Measurements from ENCODE around the gene CDC42SE2.
A peak's percentile ranks its signal among the peaks of the same experiment; 100 is the strongest.

The CDC42SE2 gene, protein sequence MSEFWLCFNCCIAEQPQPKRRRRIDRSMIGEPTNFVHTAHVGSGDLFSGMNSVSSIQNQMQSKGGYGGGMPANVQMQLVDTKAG

GRCh38 chr5:131263648-131264450, at the start of gene CDC42SE2:
Gene CDC42SE2, plus strand, starts transcription at chr5:131264053. Its CDS starts 95,441 bp downstream, at chr5:131359494.
- DNase-seq (ENCODE audit: low read depth in 3 of 3) = peak; percentile 65 to 78 (median 69)

DNA sequence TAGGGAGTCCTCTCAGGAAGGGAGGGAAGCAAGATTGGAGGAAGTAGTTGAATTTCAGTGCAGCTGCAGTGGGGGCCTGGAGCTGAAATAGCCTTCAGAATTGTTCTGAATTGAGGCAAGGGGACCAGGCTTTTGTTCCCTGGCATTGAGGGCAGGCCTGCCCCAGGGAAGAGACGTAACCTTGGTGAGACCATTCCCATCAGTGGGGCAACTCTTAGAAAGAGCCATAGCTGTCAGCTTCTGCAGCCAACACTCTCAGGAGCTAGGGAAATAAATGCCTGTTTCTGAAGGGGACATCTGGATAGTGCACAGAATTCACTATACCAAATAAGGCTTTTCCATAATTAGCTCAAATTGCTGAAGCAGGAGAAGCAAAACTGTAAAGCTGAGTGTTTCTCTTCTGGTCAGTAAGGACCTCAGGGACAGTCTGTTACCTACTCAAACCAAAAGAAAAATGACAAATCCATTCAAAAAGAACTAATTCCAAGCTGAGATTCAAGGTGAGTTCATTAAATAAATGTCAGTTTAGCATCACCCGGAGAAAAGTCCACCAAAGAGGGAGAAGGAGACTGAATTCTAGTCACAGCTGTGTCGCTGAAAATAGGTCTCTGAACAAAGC, 49.1 kb upstream of the CDC42SE2 start:
- no peak for DNase-seq (ENCODE audit: low read depth in 3 of 3)

DNA sequence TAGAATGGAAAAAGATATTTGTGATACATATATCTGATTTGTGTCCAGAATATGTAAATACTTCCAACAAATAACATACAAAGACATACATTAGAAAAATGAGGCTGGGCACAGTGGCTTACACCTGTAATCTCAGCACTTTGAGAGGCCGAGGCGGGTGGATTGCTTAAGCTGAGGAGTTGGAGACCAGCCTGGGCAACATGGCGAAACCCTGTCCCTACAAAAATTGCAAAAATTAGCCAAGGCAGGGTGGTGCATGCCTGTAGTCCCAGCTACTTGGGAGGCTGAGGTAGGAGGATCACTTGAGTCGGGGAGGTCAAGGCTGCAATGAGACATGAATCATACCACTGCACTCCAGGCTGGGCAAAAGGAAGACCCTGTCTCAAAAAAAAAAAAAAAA, 46.1 kb upstream of the CDC42SE2 start:
- no peak for DNase-seq (ENCODE audit: low read depth in 3 of 3)

- no peak for DNase-seq (ENCODE audit: low read depth in 3 of 3)
These were observed 45.5 kb upstream of the CDC42SE2 start for GRCh38 chr5:131218392-131218791.

DNA sequence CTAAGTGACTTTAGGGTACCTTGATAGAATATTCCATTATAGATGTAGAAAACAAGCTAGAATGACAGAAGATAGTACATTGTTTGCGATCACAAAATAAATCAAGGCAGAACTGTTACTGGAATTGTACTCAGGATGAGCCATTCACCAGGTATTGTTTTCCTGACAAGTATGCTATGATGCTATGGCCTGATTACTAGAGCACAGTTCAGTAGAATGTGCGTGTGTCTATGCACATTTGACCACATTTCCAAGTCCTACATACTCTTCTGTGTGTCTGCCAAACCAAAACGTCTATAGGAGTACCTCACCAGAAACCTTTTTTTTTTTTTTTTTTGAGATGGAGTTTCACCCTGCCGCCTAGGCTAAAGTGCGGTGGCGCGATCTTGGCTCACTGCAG, 43.3 kb upstream of the CDC42SE2 start:
- DNase-seq (ENCODE audit: low read depth in 3 of 3) = no peak

- DNase-seq (ENCODE audit: low read depth in 3 of 3) = no peak
These were observed 42.7 kb upstream of the CDC42SE2 start for GRCh38 chr5:131221008-131221703.

GRCh38 chr5:131221888-131222287, 42.0 kb upstream of the CDC42SE2 start:
- DNase-seq (ENCODE audit: low read depth in 3 of 3) = no peak

- no peak for DNase-seq (ENCODE audit: low read depth in 3 of 3)
These were observed 41.1 kb upstream of the CDC42SE2 start for GRCh38 chr5:131222731-131223130.

DNA sequence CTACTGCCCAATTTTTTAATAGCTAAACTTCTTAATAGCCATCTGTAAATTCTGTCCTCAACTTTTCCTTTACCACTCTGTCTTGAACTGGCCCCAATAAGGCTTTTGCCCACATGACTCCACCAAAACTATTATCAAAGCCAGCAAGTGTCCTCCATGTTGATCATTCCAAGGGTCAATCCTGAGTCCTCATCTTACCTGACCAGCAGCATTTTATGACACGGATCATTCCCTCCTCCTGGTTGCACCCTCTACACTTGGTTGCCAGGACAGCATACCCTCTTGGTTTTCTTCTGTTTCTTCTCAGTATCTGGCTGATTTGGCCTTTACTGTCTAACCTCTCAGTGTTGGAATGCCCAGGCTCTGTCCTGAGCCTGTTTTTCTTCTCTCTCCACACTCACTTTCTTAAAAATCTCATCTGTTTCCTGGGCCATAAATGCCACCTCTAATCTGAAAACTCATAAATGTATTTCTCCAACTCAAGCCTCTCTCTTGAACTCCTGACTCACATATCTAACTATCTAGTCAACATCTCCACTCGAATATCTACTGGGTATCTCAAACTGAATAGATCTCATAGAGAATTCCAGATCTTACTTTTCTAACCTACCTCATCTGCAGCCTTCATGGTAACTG, 40.0 kb upstream of the CDC42SE2 start:
- DNase-seq (ENCODE audit: low read depth in 3 of 3) = no peak

DNA sequence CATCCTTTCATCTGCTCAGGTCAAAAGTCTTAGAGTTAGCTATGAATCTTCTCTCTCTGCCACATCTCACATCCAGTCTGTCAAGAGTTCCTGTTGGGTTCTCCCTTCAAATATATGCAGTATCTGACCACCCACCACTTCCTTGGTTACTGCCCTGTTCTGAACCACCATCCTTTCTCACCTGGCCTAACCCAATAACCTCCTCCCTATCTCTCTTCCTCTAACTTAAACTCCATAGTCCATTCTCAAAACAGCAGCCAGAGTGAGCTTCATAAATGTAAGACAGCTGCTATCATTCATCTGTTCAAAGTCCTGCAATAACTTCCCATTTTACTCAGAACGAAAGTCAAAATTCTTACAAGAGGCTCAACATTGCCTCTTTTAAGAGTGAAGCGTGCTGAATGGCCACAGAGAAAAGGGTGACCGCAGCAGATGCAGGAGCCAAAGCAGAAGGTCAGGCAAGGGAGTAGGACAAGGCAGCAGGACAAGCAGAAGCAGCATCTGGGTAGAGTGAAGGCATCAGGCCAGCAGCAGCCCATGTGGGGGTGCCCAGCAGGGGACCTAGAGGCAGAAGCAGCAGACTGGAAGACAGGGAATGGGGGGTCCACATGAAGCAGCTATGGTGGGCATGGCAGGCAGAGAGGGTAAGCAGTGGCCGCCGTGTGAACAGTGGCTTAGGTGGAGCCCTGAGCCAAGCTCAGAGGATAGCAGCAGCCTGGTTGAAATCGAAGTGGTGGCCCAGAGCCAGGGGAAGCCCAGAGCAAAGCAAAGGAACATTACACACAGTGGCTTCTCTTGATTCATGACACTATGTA, 39.3 kb upstream of the CDC42SE2 start:
- DNase-seq (ENCODE audit: low read depth in 3 of 3) = no peak

DNA sequence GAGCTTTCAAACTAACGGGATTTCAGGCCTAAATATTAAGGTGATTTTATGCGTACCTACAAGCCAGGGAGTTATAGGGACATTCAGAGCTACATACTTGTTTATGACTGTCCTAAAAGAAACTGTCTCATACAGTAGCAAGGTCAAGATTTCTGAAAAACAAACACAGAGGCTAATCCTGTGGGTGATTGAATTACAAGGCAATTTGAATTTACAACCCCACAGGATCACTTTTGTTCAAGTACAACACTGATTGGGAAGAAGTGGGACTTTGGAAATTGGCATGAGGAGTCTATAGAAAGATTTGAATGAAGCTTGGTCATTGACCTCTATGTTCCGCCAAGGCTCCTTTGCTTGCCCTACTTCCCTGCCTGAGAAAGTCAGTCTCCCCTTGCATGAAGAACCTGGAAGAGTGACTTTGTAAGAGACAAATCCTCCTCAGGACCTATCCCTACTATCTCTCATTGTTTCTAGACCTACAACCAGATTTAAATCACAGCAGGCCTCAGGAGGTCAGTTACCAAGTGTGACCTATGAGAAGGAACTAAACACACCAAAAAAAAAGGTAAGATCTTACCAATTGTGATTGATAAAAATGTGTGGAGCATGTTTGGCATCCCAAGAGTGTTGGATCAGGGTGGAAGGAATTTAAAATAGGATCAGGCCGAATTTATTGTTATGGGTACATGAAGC, 38.4 kb upstream of the CDC42SE2 start:
- no peak for DNase-seq (ENCODE audit: low read depth in 3 of 3)

- no peak for DNase-seq (ENCODE audit: low read depth in 3 of 3)
These were observed 37.0 kb upstream of the CDC42SE2 start for GRCh38 chr5:131226899-131227298.

GRCh38 chr5:131228646-131229045, 35.2 kb upstream of the CDC42SE2 start:
- DNase-seq (ENCODE audit: low read depth in 3 of 3) = no peak

DNA sequence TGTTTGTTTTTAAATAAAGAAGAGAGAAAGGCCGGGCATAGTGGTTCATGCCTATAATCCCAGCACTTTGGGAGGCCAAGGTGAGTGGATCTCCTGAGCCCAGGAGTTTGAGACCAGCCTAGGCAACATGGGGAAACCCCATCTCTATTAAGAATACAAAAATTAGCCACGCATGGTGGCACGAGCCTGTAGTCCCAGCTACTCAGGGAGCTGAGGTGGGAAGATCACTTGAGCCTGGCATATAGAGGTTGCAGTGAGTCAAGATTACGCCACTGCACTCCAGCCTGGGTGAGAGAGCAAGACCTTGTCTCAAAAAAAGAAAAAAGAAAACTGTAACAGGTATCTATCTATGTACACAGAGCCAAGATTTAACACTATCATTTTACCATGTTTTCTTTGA, 34.2 kb upstream of the CDC42SE2 start:
- DNase-seq (ENCODE audit: low read depth in 3 of 3) = no peak

DNA sequence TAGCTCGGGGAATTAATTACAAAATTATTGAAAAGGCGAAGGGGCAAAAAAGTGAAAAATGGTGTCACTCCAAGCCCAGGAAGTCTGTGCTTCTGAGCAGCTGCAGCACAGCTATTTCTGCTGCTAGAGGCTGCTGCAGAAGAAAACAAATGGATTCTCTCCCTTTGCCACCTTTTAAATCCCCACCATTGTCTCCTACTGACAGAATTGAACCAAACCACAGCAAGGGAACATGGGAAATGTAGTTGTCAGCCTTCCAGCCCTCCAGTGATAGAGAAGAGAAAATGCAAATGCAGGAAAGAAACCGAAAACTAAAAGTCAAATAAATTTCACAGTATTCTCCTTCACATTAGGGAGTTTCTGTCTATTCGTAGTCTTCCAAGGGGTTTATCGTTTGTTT, 33.4 kb upstream of the CDC42SE2 start:
- DNase-seq (ENCODE audit: low read depth in 3 of 3) = no peak

- DNase-seq (ENCODE audit: low read depth in 3 of 3) = no peak
These were observed 24.2 kb upstream of the CDC42SE2 start for GRCh38 chr5:131239686-131240085.

DNA sequence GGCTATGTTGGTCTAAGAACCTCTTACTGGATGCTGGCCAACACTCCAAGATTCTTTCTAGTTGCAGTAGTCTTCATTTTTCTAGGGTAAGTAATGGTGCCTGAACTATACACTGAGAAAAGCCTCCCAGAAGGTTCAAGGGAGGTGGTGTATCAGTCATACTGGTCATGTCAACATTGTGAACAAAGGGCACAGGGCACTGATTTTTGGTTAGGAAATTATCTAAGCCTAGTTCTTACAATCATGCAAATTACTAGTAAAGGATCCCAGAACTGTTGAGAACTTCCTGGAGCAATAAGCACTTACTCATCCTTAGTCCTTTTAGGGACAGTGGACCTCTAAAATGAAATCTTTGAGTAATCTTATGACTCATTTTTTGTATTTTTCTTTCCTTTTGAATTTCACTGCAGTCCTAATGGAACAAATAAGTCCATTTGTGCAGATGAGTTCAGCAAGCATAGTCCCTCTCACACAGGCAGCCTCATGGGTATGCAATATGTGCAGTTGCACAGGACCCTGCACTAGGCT, 21.1 kb upstream of the CDC42SE2 start:
- DNase-seq (ENCODE audit: low read depth in 3 of 3) = no peak

GRCh38 chr5:131245312-131245711, 18.5 kb upstream of the CDC42SE2 start:
- no peak for DNase-seq (ENCODE audit: low read depth in 3 of 3)

- no peak for DNase-seq (ENCODE audit: low read depth in 3 of 3)
These were observed 17.9 kb upstream of the CDC42SE2 start for GRCh38 chr5:131245948-131246347.

- no peak for DNase-seq (ENCODE audit: low read depth in 3 of 3)
These were observed 17.3 kb upstream of the CDC42SE2 start for GRCh38 chr5:131246504-131246903.

Data from stimulated activated CD4-positive, alpha-beta T cell treated with anti-CD3 and anti-CD28 coated beads, TNF-alpha, amount 100 ng/mL, for 48 hours (primary cell).